ENCODE data around the gene RBM42.

DNA sequence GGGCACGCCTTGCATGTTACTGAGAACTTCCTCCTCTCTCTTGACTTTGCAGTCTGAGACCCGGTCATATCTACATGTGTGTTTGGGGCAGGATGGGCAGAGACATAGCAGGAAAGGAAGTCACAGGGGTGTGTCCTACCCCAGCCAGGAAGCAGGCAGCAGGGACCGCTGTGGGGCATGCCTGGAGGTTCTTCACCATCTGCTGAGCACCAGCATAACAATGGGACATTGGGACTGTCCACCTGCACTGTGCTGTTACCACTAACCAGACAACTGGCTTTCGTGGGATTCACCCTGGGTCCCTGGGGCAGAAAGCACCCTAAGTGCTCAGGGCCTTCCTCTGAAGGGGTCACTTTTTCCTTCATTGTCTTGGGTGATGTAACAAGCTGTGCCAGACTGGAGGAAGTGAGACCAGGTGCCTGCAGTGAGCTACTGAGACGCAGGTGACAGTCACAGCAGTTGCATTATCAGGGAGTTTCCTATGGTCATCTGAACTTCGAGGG is 18.9 kb upstream of the RBM42 start:
- TF ChIP-seq, protein P1, sequence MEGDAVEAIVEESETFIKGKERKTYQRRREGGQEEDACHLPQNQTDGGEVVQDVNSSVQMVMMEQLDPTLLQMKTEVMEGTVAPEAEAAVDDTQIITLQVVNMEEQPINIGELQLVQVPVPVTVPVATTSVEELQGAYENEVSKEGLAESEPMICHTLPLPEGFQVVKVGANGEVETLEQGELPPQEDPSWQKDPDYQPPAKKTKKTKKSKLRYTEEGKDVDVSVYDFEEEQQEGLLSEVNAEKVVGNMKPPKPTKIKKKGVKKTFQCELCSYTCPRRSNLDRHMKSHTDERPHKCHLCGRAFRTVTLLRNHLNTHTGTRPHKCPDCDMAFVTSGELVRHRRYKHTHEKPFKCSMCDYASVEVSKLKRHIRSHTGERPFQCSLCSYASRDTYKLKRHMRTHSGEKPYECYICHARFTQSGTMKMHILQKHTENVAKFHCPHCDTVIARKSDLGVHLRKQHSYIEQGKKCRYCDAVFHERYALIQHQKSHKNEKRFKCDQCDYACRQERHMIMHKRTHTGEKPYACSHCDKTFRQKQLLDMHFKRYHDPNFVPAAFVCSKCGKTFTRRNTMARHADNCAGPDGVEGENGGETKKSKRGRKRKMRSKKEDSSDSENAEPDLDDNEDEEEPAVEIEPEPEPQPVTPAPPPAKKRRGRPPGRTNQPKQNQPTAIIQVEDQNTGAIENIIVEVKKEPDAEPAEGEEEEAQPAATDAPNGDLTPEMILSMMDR (IDR thresholded peaks at IDR 0.05), result no peak
- no peak for TF ChIP-seq POLR2A (IDR thresholded peaks at IDR 0.05)
